IMR-90 (cell line): Measurements from ENCODE around the gene SCN1B. TPM values are rescaled to one million over a fixed set of nuclear protein-coding genes. Genes with fewer than 3 reads are reported as not detected.

Source experiments
- ATAC-seq: fragments of 200-7000 bp; cut with Tn5 transposase; 2 replicates; pipeline ENCODE4 v1.9.1; 2020; ENCODE audit warnings: low read depth, mild to moderate bottlenecking, moderate library complexity
- BruUV-seq: library from RNA; stranded (reverse); fragments of 400-500 nt; replicated peaks from 2 replicates; lab custom pipeline; 2021; lab: Mats Ljungman, UMichigan
- CTCF ChIA-PET: fragments of 300-600 bp; formaldehyde crosslinking; extraction: SDS; loops from one replicate; lab custom pipeline; 2021; ENCODE audit warnings: antibody characterized with exemption; lab: Yijun Ruan, JAX
- POLR2A ChIA-PET: fragments of 300-600 bp; sonication (Branson Sonifier 250); formaldehyde crosslinking; loops from one replicate; lab custom pipeline; 2022; ENCODE audit warnings: antibody characterized with exemption; ENCODE audit not compliant: unreplicated experiment; lab: Charles Lee
- DNase-seq: peaks from one replicate; pipeline ENCODE4 v3.0.0; 2013
- H2AFZ ChIP-seq: replicated peaks from 2 replicates; pipeline ENCODE3; 2013; ENCODE audit warnings: low read length, mild to moderate bottlenecking; ENCODE audit not compliant: poor library complexity
- H2AK5ac ChIP-seq: 2 replicates; pipeline ENCODE4 v1.6.1; 2013; ENCODE audit warnings: low read depth, low read length, inconsistent platforms
- H2AK9ac ChIP-seq: replicated peaks from 2 replicates; pipeline ENCODE3; 2013; ENCODE audit warnings: mild to moderate bottlenecking, low read depth, low read length, moderate library complexity; ENCODE audit not compliant: poor library complexity
- H2BK120ac ChIP-seq: 2 replicates; pipeline ENCODE4 v1.6.1; 2013; ENCODE audit warnings: low read depth, low read length, inconsistent platforms
- H2BK15ac ChIP-seq: 3 replicates; pipeline ENCODE4 v1.6.1; 2013; ENCODE audit warnings: low read depth, low read length, inconsistent platforms
- H2BK20ac ChIP-seq: 2 replicates; pipeline ENCODE4 v1.6.1; 2013; ENCODE audit warnings: low read depth, mild to moderate bottlenecking, inconsistent platforms, low read length, moderate library complexity
- H2BK5ac ChIP-seq: 2 replicates; pipeline ENCODE4 v1.6.1; 2013; ENCODE audit warnings: mild to moderate bottlenecking, low read depth, low read length, inconsistent platforms; ENCODE audit not compliant: poor library complexity, severe bottlenecking
- H3K14ac ChIP-seq: replicated peaks from 2 replicates; pipeline ENCODE4 v1.6.1; 2013; ENCODE audit warnings: low read depth, low read length, inconsistent platforms
- H3K18ac ChIP-seq: 2 replicates; pipeline ENCODE4 v1.6.1; 2013; ENCODE audit warnings: low read depth, low read length, control low read depth
- H3K23ac ChIP-seq: 2 replicates; pipeline ENCODE4 v1.6.1; 2013; ENCODE audit warnings: low read depth, low read length, inconsistent platforms
- H3K27ac ChIP-seq: 2 replicates; pipeline ENCODE4 v1.5.1; 2013; ENCODE audit warnings: mild to moderate bottlenecking, control low read depth, low read length; ENCODE audit not compliant: insufficient read depth
- H3K27me3 ChIP-seq: 2 replicates; pipeline ENCODE4 v1.6.1; 2013; ENCODE audit warnings: low read length; ENCODE audit not compliant: control insufficient read depth, insufficient read depth
- H3K36me3 ChIP-seq: 2 replicates; pipeline ENCODE4 v1.6.1; 2013; ENCODE audit warnings: low read length, mixed read lengths; ENCODE audit not compliant: control insufficient read depth, insufficient read depth
- H3K4ac ChIP-seq: 2 replicates; pipeline ENCODE4 v1.6.1; 2013; ENCODE audit warnings: low read depth, low read length, inconsistent platforms
- H3K4me1 ChIP-seq: 2 replicates; pipeline ENCODE4 v1.6.1; 2013; ENCODE audit warnings: low read length, mixed read lengths; ENCODE audit not compliant: control insufficient read depth, insufficient read depth
- H3K4me2 ChIP-seq: 2 replicates; pipeline ENCODE4 v1.6.1; 2013; ENCODE audit warnings: low read depth, mild to moderate bottlenecking, control low read depth, low read length, moderate library complexity
- H3K4me3 ChIP-seq: 2 replicates; pipeline ENCODE4 v1.5.1; 2013; ENCODE audit warnings: low read depth, mild to moderate bottlenecking, control low read depth, low read length, moderate library complexity; ENCODE audit not compliant: insufficient read depth
- H3K56ac ChIP-seq: 2 replicates; pipeline ENCODE4 v1.6.1; 2013; ENCODE audit warnings: low read length, inconsistent platforms; ENCODE audit not compliant: insufficient read depth; ENCODE audit errors: extremely low read depth
- H3K79me1 ChIP-seq, 2 experiments: 2 replicates each; pipeline ENCODE4 v1.6.1; 2013; ENCODE audit warnings: low read length in 2 of 2, inconsistent platforms in 1 of 2, low read depth in 1 of 2
- H3K9ac ChIP-seq: 2 replicates; pipeline ENCODE4 v1.6.1; 2013; ENCODE audit warnings: low read depth, low read length, control low read depth
- H3K9me1 ChIP-seq: 2 replicates; pipeline ENCODE4 v1.6.1; 2013; ENCODE audit warnings: low read length, inconsistent platforms; ENCODE audit not compliant: insufficient read depth
- H3K9me3 ChIP-seq: 2 replicates; pipeline ENCODE4 v1.6.1; 2013; ENCODE audit warnings: low read length; ENCODE audit not compliant: control insufficient read depth, insufficient read depth
- H4K20me1 ChIP-seq: 2 replicates; pipeline ENCODE4 v1.6.1; 2013; ENCODE audit warnings: low read length, inconsistent platforms; ENCODE audit not compliant: insufficient read depth
- H4K5ac ChIP-seq: 2 replicates; pipeline ENCODE4 v1.6.1; 2013; ENCODE audit warnings: mild to moderate bottlenecking, low read depth, low read length, control low read depth
- H4K8ac ChIP-seq, 2 experiments: 2 replicates each; pipeline ENCODE4 v1.6.1; 2013; ENCODE audit warnings: low read depth in 2 of 2, low read length in 2 of 2, control low read depth in 1 of 2, inconsistent platforms in 1 of 2
- H4K91ac ChIP-seq: 2 replicates; pipeline ENCODE4 v1.6.1; 2013; ENCODE audit warnings: low read depth, low read length, inconsistent platforms; ENCODE audit not compliant: insufficient read depth
- BHLHE40 ChIP-seq: fragments of 150-350 bp; IDR thresholded peaks from 2 replicates; pipeline ENCODE4 v1.6.1; 2016; ENCODE audit warnings: mild to moderate bottlenecking, low read depth, low read length
- CEBPB ChIP-seq: IDR thresholded peaks from 2 replicates; pipeline ENCODE4 v1.6.1; 2012; ENCODE audit warnings: low read depth, low read length, improper control_type of control experiment
- CHD1 ChIP-seq: IDR thresholded peaks from 2 replicates; pipeline ENCODE4 v1.6.1; 2012; ENCODE audit warnings: low read depth, low read length, improper control_type of control experiment
- CTCF ChIP-seq: conservative IDR thresholded peaks from 2 replicates; pipeline ENCODE4 v1.5.1; 2012; ENCODE audit warnings: mild to moderate bottlenecking, low read depth, low read length, improper control_type of control experiment
- ELK1 ChIP-seq: fragments of 150-350 bp; IDR thresholded peaks from 2 replicates; pipeline ENCODE4 v1.6.1; 2016; ENCODE audit warnings: low read depth, mild to moderate bottlenecking, low read length, moderate library complexity, borderline replicate concordance
- MAFK ChIP-seq: IDR thresholded peaks from 2 replicates; pipeline ENCODE4 v1.6.1; 2012; ENCODE audit warnings: low read depth, low read length, improper control_type of control experiment
- MAZ ChIP-seq: IDR thresholded peaks from 2 replicates; pipeline ENCODE4 v1.6.1; 2012; ENCODE audit warnings: low read depth, mild to moderate bottlenecking, low read length, improper control_type of control experiment, moderate library complexity, borderline replicate concordance
- MXI1 ChIP-seq: IDR thresholded peaks from 2 replicates; pipeline ENCODE4 v1.6.1; 2012; ENCODE audit warnings: low read depth, mild to moderate bottlenecking, low read length, moderate library complexity, borderline replicate concordance
- NFE2L2 ChIP-seq: fragments of 150-350 bp; IDR thresholded peaks from 2 replicates; pipeline ENCODE4 v1.6.1; 2016; ENCODE audit warnings: low read depth, mild to moderate bottlenecking, low read length
- POLR2A ChIP-seq: IDR thresholded peaks from 2 replicates; pipeline ENCODE4 v1.6.1; 2012; ENCODE audit warnings: mild to moderate bottlenecking, low read depth, low read length
- RAD21 ChIP-seq: IDR thresholded peaks from 2 replicates; pipeline ENCODE4 v1.6.1; 2012; ENCODE audit warnings: low read length, improper control_type of control experiment
- RCOR1 ChIP-seq: IDR thresholded peaks from 2 replicates; pipeline ENCODE4 v1.6.1; 2012; ENCODE audit warnings: mild to moderate bottlenecking, low read length, improper control_type of control experiment; ENCODE audit not compliant: insufficient replicate concordance
- RFX5 ChIP-seq: IDR thresholded peaks from 2 replicates; pipeline ENCODE4 v1.8.0; 2012; ENCODE audit warnings: low read depth, mild to moderate bottlenecking, low read length, moderate library complexity
- SMC3 ChIP-seq: fragments of 150-350 bp; IDR thresholded peaks from 2 replicates; pipeline ENCODE4 v1.6.1; 2016; ENCODE audit warnings: low read depth, mild to moderate bottlenecking, antibody characterized with exemption, low read length, moderate library complexity
- USF2 ChIP-seq: fragments of 150-350 bp; IDR thresholded peaks from 2 replicates; pipeline ENCODE4 v1.6.1; 2017; ENCODE audit warnings: mild to moderate bottlenecking, antibody characterized with exemption, low read length, low read depth
- WGBS, 2 experiments: methylation state at CpG; one replicate each; pipeline versions ENCODE4 v1.1.5 to v1.1.7; 2013; ENCODE audit warnings: missing lambda C conversion rate in 2 of 2; ENCODE audit not compliant: insufficient read length in 1 of 2; ENCODE audit errors: extremely low coverage in 2 of 2; 5-methylcytosine and 5-hydroxymethylcytosine counted together
- dilution Hi-C: fragments of 300-500 bp; cut with HindIII; formaldehyde crosslinking; loops from one replicate; pipeline ENCODE4 v1.14.3; 2018; ENCODE audit warnings: low sequenced_read_pairs; ENCODE audit not compliant: unreplicated experiment
- in situ Hi-C: fragments of 300-500 bp; cut with MboI; formaldehyde crosslinking; loops from 3 replicates; pipeline ENCODE4 v1.14.3; 2019; ENCODE audit warnings: low sequenced_read_pairs, inconsistent platforms, mixed read lengths
- intact Hi-C: fragments of 100-400 bp; cut with micrococcal nuclease; formaldehyde crosslinking; loops from 2 replicates; pipeline ENCODE4 v1.10.0; 2022
- polyA plus RNA-seq, 3 experiments: library from polyadenylated mRNA; depleted of rRNA; stranded (reverse); fragments of >200 nt; gene quantifications; 2 replicates each; pipeline ENCODE4 v1.2.3, GENCODE V29; 2012; ENCODE audit warnings: low replicate concordance in 1 of 3
- total RNA-seq: library from RNA; depleted of rRNA; stranded (reverse); fragments of >200 nt; gene quantifications from 2 replicates; pipeline ENCODE4 v1.2.3, GENCODE V29; 2012

The SCN1B gene
- total and polyA plus RNA-seq, 2 of the 4 experiments (the other 2 are of a cell fraction): 2.0 to 9.6 TPM

- no peak overlapping the region for H2BK120ac ChIP-seq
- H3K36me3 ChIP-seq: no peaks in the 10 kb centered on the region
- H2AK9ac ChIP-seq: no peak overlapping the region
- H2AFZ ChIP-seq: no peak overlapping the region
- H3K4me2 ChIP-seq: no peak overlapping the region
- CTCF ChIA-PET: no interaction called here
- H2AK5ac ChIP-seq: no peak overlapping the region
- in situ Hi-C loops: no loop called here
- ATAC-seq (no peak), DNase-seq (no peak)
- H3K23ac ChIP-seq: no peak overlapping the region
- peaks cover 7% of the 10 kb centered on the region for H3K9me1 ChIP-seq
- H3K18ac ChIP-seq: no peak overlapping the region
- no peak overlapping the region for H3K27ac ChIP-seq
- dilution Hi-C loops: no loop called here
- no peak overlapping the region for H4K8ac ChIP-seq
- no peaks in the 10 kb centered on the region for H4K20me1 ChIP-seq
- no peak overlapping the region for H3K9ac ChIP-seq
- no peak overlapping the region for H2BK5ac ChIP-seq
- H3K4me1 ChIP-seq: peaks cover 3% of the 10 kb centered on the region
- H4K5ac ChIP-seq: no peak overlapping the region
- no peak overlapping the region for H4K91ac ChIP-seq
- H2BK15ac ChIP-seq: no peak overlapping the region
- H3K27me3 ChIP-seq: peaks cover 5% of the 10 kb centered on the region; the same call in 1 of the 2 replicates
- 67% methylated on average over 8 of the region's 15 CpGs; no CpG with 5 or more reads in 1 of the 2 experiments for WGBS, 2 experiments
- BruUV-seq: no TSS peak
- intact Hi-C loops: no loop called here
- no peaks in the 10 kb centered on the region; the same call in 1 of the 2 replicates for H3K9me3 ChIP-seq
- H3K4ac ChIP-seq: no peak overlapping the region
- TF ChIP-seq ELK1 (no peak), POLR2A (no peak), BHLHE40 (no peak), RAD21 (no peak), USF2 (no peak), SMC3 (no peak), CTCF (no peak), CEBPB (no peak), RCOR1 (no peak), MXI1 (no peak), RFX5 (no peak), CHD1 (no peak), NFE2L2 (no peak), MAZ (no peak), MAFK (no peak)
- H3K4me3 ChIP-seq: no peak overlapping the region
- no peaks in the 10 kb centered on the region for H3K79me1 ChIP-seq
- POLR2A ChIA-PET: no interaction called here
- H3K14ac ChIP-seq: no peak overlapping the region
- H3K56ac ChIP-seq: no peak overlapping the region
- no peak overlapping the region for H2BK20ac ChIP-seq
Observed at GRCh38 chr19:35083691-35084508, 53.6 kb downstream of the SCN1B start.
